K562 (cell line): ENCODE results near the gene ABCC1. TPM values are rescaled to one million over a fixed set of nuclear protein-coding genes. Genes with fewer than 3 reads are reported as not detected.

ENCODE experiments used
- ATAC-seq: fragments of 200-7000 bp; cut with Tn5 transposase; 3 replicates; pipeline ENCODE4 v1.9.1; 2020; ENCODE audit warnings: moderate library complexity
- BruUV-seq: library from RNA; stranded (reverse); fragments of 400-500 nt; replicated peaks from 2 replicates; lab custom pipeline; 2021; lab: Mats Ljungman, UMichigan
- CTCF ChIA-PET: fragments of 300-600 bp; formaldehyde crosslinking; extraction: SDS; loops from one replicate; lab custom pipeline; 2021; ENCODE audit warnings: low intra/inter-chr PET ratio; lab: Yijun Ruan, JAX
- POLR2A ChIA-PET: fragments of 300-600, 350-650 bp; sonication (Branson Sonifier 250); formaldehyde crosslinking; extraction: SDS; loops from one replicate; lab custom pipeline; 2021; ENCODE audit warnings: antibody characterized with exemption, inconsistent platforms; lab: Yijun Ruan, JAX
- DNase-seq, 4 experiments: peaks; one replicate each; pipeline versions ENCODE4 v3.0.0 to v3.0.0-alpha.2; 2011 to 2018; ENCODE audit warnings: low spot score in 3 of 4, mixed read lengths in 3 of 4; ENCODE audit errors: extremely low read depth in 1 of 4
- FAIRE-seq: peaks from 2 replicates; lab custom pipeline; 2011; peaks lifted over from hg19 to GRCh38; lab: Jason Lieb, UNC
- H2AFZ ChIP-seq: 2 replicates; pipeline ENCODE4 v1.6.0; 2011; ENCODE audit warnings: low read depth, low read length, control low read depth, inconsistent platforms
- H3K27ac ChIP-seq: fragments of 200-600 bp; 3 replicates; pipeline ENCODE4 v1.8.0; 2011; ENCODE audit warnings: low read depth, mild to moderate bottlenecking, control low read depth, inconsistent platforms, low read length, moderate library complexity, mixed read lengths; ENCODE audit errors: extremely low read depth
- H3K27me3 ChIP-seq, 2 experiments: fragments of 300-600 bp in 1 of 2; 2 replicates in 1 of 2; 3 replicates in 1 of 2; pipeline versions ENCODE4 v1.6.0 to v1.8.0; 2011; ENCODE audit warnings: inconsistent platforms in 2 of 2, low read length in 2 of 2, mild to moderate bottlenecking in 1 of 2, mixed read lengths in 1 of 2, moderate library complexity in 1 of 2; ENCODE audit not compliant: control insufficient read depth in 2 of 2, insufficient read depth in 2 of 2
- H3K36me3 ChIP-seq: fragments of 300-600 bp; 3 replicates; pipeline ENCODE4 v1.8.0; 2011; ENCODE audit warnings: mild to moderate bottlenecking, low read length, inconsistent platforms; ENCODE audit not compliant: control insufficient read depth, insufficient read depth
- H3K4me1 ChIP-seq, 2 experiments: fragments of 200-600 bp in 1 of 2; replicated peaks in 1 of 2; 2 replicates in 1 of 2; 3 replicates in 1 of 2; pipeline versions ENCODE4 v1.5.1 to v1.8.0; 2011; ENCODE audit warnings: inconsistent platforms in 2 of 2, low read length in 2 of 2, mild to moderate bottlenecking in 1 of 2, mixed read lengths in 1 of 2, moderate library complexity in 1 of 2; ENCODE audit not compliant: control insufficient read depth in 2 of 2, insufficient read depth in 2 of 2
- H3K4me2 ChIP-seq: 2 replicates; pipeline ENCODE4 v1.6.1; 2011; ENCODE audit warnings: low read length, control low read depth, inconsistent platforms, mixed read lengths; ENCODE audit not compliant: insufficient read depth
- H3K4me3 ChIP-seq: fragments of 200-600 bp; sonication (generic), shearing (Covaris generic); 2 replicates; pipeline ENCODE4 v1.5.1; 2016; ENCODE audit warnings: control low read depth, inconsistent platforms
- H3K79me2 ChIP-seq: fragments of 200-600 bp; 3 replicates; pipeline ENCODE4 v1.8.0; 2011; ENCODE audit warnings: low read length, inconsistent platforms; ENCODE audit not compliant: control insufficient read depth, insufficient read depth
- H3K9ac ChIP-seq, 2 experiments: 2 replicates each; pipeline versions ENCODE4 v1.6.0 to v1.6.1; 2011; ENCODE audit warnings: low read depth in 2 of 2, low read length in 2 of 2, control low read depth in 1 of 2, inconsistent platforms in 1 of 2, mild to moderate bottlenecking in 1 of 2, mixed read lengths in 1 of 2; ENCODE audit not compliant: insufficient read depth in 1 of 2
- H3K9me1 ChIP-seq: one replicate; pipeline ENCODE4 v1.6.0; 2011; ENCODE audit warnings: inconsistent platforms, mild to moderate bottlenecking, low read length, moderate library complexity; ENCODE audit not compliant: control insufficient read depth, insufficient read depth
- H3K9me3 ChIP-seq: replicated peaks from 2 replicates; pipeline ENCODE4 v1.5.1; 2011; ENCODE audit warnings: low read depth, low read length, inconsistent platforms; ENCODE audit not compliant: control insufficient read depth, insufficient read depth
- H4K20me1 ChIP-seq: replicated peaks from 2 replicates; pipeline ENCODE4 v1.6.1; 2011; ENCODE audit warnings: low read length, inconsistent platforms, mixed read lengths; ENCODE audit not compliant: control insufficient read depth, insufficient read depth
- BHLHE40 ChIP-seq: IDR thresholded peaks from 2 replicates; pipeline ENCODE4 v1.6.1; 2011; ENCODE audit warnings: low read length, improper control_type of control experiment
- CXXC5 ChIP-seq: fragments of 250-450 bp; sonication (Bioruptor Pico); IDR thresholded peaks from 2 replicates; pipeline ENCODE4 v1.8.0; 2022; ENCODE audit warnings: inconsistent platforms, mild to moderate bottlenecking, moderate library complexity
- HDAC1 ChIP-seq, 2 experiments: fragments of 450-650 bp; IDR thresholded peaks; 2 replicates each; pipeline ENCODE4 v1.6.1; 2016 to 2017; ENCODE audit warnings: inconsistent platforms in 1 of 2, mild to moderate bottlenecking in 1 of 2, moderate library complexity in 1 of 2
- HNRNPUL1 ChIP-seq: fragments of 200-400 bp; formaldehyde crosslinking; IDR thresholded peaks from 2 replicates; pipeline ENCODE4 v1.6.1; 2017; ENCODE audit warnings: low read length
- MAX ChIP-seq: sonication (generic); formaldehyde crosslinking; IDR thresholded peaks from 2 replicates; pipeline ENCODE4 v1.9.0; 2022; ENCODE audit warnings: mild to moderate bottlenecking, missing genetic modification reagents
- MNT ChIP-seq, 2 experiments: fragments of 450-650 bp; conservative IDR thresholded peaks; 2 replicates each; pipeline ENCODE4 v1.6.1; 2017; ENCODE audit warnings: mild to moderate bottlenecking in 2 of 2, moderate library complexity in 2 of 2
- MTA2 ChIP-seq: fragments of 450-650 bp; IDR thresholded peaks from 2 replicates; pipeline ENCODE4 v1.6.1; 2016; ENCODE audit warnings: low read depth
- MYC ChIP-seq, 2 experiments: fragments of 250-450 bp in 1 of 2; sonication (Bioruptor Pico) in 1 of 2; IDR thresholded peaks; 2 replicates each; pipeline versions ENCODE4 v1.5.1 to v1.6.1; 2012 to 2021; ENCODE audit warnings: low read depth in 2 of 2, borderline replicate concordance in 1 of 2, improper control_type of control experiment in 1 of 2, low read length in 1 of 2, mild to moderate bottlenecking in 1 of 2, moderate library complexity in 1 of 2
- RBBP5 ChIP-seq: fragments of 200-600 bp; sonication (generic); IDR thresholded peaks from 2 replicates; pipeline ENCODE4 v1.6.1; 2012; ENCODE audit warnings: borderline replicate concordance, mild to moderate bottlenecking, low read length, control low read depth, inconsistent platforms; ENCODE audit not compliant: insufficient read depth, poor library complexity, severe bottlenecking
- SIN3A ChIP-seq, 2 experiments: fragments of 150-350 bp in 1 of 2; IDR thresholded peaks; 2 replicates each; pipeline ENCODE4 v1.6.1; 2011 to 2016; ENCODE audit warnings: borderline replicate concordance in 2 of 2, low read depth in 2 of 2, low read length in 2 of 2, mild to moderate bottlenecking in 2 of 2, moderate library complexity in 2 of 2; ENCODE audit not compliant: control insufficient read depth in 1 of 2
- SOX6 ChIP-seq: fragments of 450-650 bp; IDR thresholded peaks from 2 replicates; pipeline ENCODE4 v1.6.1; 2014; ENCODE audit warnings: mild to moderate bottlenecking
- USF2 ChIP-seq: sonication (generic); formaldehyde crosslinking; IDR thresholded peaks from 2 replicates; pipeline ENCODE4 v1.5.0; 2020; ENCODE audit warnings: missing genetic modification reagents
- ZHX1 ChIP-seq: fragments of 150-350 bp; conservative IDR thresholded peaks from 2 replicates; pipeline ENCODE4 v1.6.1; 2014; ENCODE audit warnings: low read length
- WGBS: fragments of 100-300 bp; shearing (Covaris generic); methylation state at CpG from one replicate; pipeline ENCODE4 v1.1.6; 2016; ENCODE audit warnings: low coverage, mixed read lengths; ENCODE audit not compliant: insufficient coverage; ENCODE audit errors: missing lambda C conversion rate; 5-methylcytosine and 5-hydroxymethylcytosine counted together
- in situ Hi-C: fragments of 300-500 bp; cut with MboI; formaldehyde crosslinking; loops from 4 replicates; pipeline ENCODE4 v1.15.0; 2018; ENCODE audit warnings: inconsistent platforms, mixed read lengths
- intact Hi-C: fragments of 100-400 bp; cut with micrococcal nuclease; formaldehyde crosslinking; loops from 2 replicates; pipeline ENCODE4 v1.14.2; 2022
- polyA plus RNA-seq, 8 experiments: library from polyadenylated mRNA; depleted of rRNA in 4 of 8; stranded (reverse) in 5 of 8; unstranded in 3 of 8; fragments of >200 nt; fragmentation: Nextera tagmentation in 2 of 8; fragmentation: Illumina TruSeq in 1 of 8; extraction: Ambion mirVana in 2 of 8; extraction: Trizol in 1 of 8; gene quantifications; 2 replicates each; pipeline versions ENCODE4 v1.2.1 to v1.2.3, GENCODE V29; 2011 to 2014; ENCODE audit warnings: inconsistent platforms in 1 of 8, missing spikeins in 1 of 8
- total RNA-seq, 7 experiments: library from RNA; depleted of rRNA in 6 of 7; stranded (reverse); fragments of >200 nt in 6 of 7; fragmentation: Illumina TruSeq in 2 of 7; extraction: Trizol in 2 of 7; gene quantifications; 2 replicates each; pipeline versions ENCODE4 v1.2.1 to v1.2.3, GENCODE V29; 2011 to 2021; ENCODE audit warnings: low replicate concordance in 1 of 7

ABCC1 gene
- total and polyA plus RNA-seq, 9 of the 15 experiments (the other 6 are each of a cell fraction or from before 2014, with no cell fraction given), result 3.9 to 41.6 (median 10.0) TPM

DNA sequence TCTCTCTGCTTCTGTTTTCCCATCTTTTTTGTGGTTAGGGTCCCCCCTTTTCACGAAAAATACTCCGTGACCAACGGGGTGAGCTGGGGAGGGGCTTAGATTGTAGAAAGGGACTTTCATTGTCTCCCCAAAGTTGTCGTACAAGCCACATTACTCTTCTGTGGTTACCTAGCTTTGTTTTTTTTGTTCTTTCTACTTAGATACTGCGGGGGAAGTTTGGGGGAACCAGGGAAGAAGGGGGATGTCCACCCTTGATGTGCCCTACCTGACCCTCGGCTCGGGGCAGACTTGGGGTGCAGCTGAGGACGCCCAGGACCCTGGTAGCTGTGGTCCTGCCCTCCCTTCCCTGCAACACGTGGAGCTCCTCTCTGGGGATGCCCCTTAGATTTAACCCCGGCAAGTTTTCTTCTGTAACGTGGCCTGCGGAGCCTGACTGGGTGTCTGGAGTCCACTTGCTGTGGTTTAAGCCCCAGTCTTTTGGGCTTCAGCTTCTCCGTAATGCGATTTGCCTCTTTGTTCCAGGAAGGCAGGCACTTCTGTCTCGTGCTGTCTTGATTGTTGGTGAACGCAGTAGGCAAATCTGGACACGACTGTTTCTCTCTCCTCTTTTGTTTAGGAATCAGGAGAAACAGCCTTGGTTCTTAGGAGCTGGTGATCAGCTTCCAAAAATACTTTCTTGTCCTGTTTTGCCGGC, 892 bp downstream of the ABCC1 start:
- DNase-seq (peak; percentile 39 to 66 (median 50)), ATAC-seq (peak; percentile 63), FAIRE-seq (peak; percentile 87)
- H3K9ac ChIP-seq, result peak overlapping the region; percentile 77 to 96
- TSS peak; percentile 46 for BruUV-seq
- H3K9me1 ChIP-seq, result no peaks in the 10 kb centered on the region
- H3K36me3 ChIP-seq, result peaks cover 10% of the 10 kb centered on the region; the same call in 2 of the 3 replicates
- peaks cover 27 to 36% of the 10 kb centered on the region in 2 experiments; a peak in 4 of 5 replicates for H3K4me1 ChIP-seq
- peaks cover 7% of the 10 kb centered on the region for H4K20me1 ChIP-seq
- peaks cover 58% of the 10 kb centered on the region for H3K79me2 ChIP-seq
- ChIA-PET CTCF (no interaction called here), POLR2A (interaction anchor here (0.6 to 1.5 kb wide), 4 partner anchors 10 to 77 kb away, joined by 3 to 10 read pairs (median 4); partner anchors contain the start of gene CEP20)
- no peaks in the 10 kb centered on the region for H3K27me3 ChIP-seq
- intact Hi-C loops, result loop anchor here (5.0 kb wide), 1 partner anchor 37 kb away; no protein-coding TSS in a partner anchor
- 2% methylated on average over 18 of the region's 18 CpGs for WGBS
- H3K9me3 ChIP-seq, result no peaks in the 10 kb centered on the region
- H2AFZ ChIP-seq, result peak overlapping the region; percentile 35; the same call in 1 of the 2 replicates
- peak overlapping the region; percentile 83 for H3K27ac ChIP-seq
- H3K4me3 ChIP-seq, result peak overlapping the region; percentile 90
- in situ Hi-C loops, result no loop called here
- peak overlapping the region; percentile 86 for H3K4me2 ChIP-seq
- TF ChIP-seq HDAC1 (IDR thresholded peaks at IDR 0.05) (peak in 1 of 2 experiments; percentile 40; a peak in 1 of 4 replicates), RBBP5 (peak; percentile 57), USF2 (CRISPR knock-in tag) (no peak), MAX (peak; percentile 34; the same call in 1 of the 2 replicates), HNRNPUL1 (no peak), BHLHE40 (peak; percentile 63; the same call in 1 of the 2 replicates), SIN3A (IDR thresholded peaks at IDR 0.05; ENCODE audit: borderline replicate concordance in 2 of 2, control insufficient read depth in 1 of 2, low read depth in 2 of 2, low read length in 2 of 2) (peak in 1 of 2 experiments; percentile 35; a peak in 1 of 4 replicates), CXXC5 (CRISPR knock-in tag) (0 out of 2 replicates have a peak, but pooled peaks have one; percentile 21), SOX6 (0 out of 2 replicates have a peak, but pooled peaks have one; percentile 18), MNT (conservative IDR thresholded peaks at IDR 0.05) (peak; percentile 62 to 81), ZHX1 (no peak), MTA2 (no peak), MYC (IDR thresholded peaks at IDR 0.05; ENCODE audit: low read depth, low read length) (0 out of 2 replicates have a peak, but pooled peaks have one; percentile 12), MYC (CRISPR knock-in tag; IDR thresholded peaks at IDR 0.05; ENCODE audit: borderline replicate concordance, low read depth) (no peak)
